IMR-90 (cell line): ENCODE measurements around the gene ELMO1. TPM values are rescaled to one million over a fixed set of nuclear protein-coding genes. Genes with fewer than 3 reads are reported as not detected.

Experiments used
- ATAC-seq: fragments of 200-7000 bp; cut with Tn5 transposase; 2 replicates; pipeline ENCODE4 v1.9.1; 2020; ENCODE audit warnings: low read depth, mild to moderate bottlenecking, moderate library complexity
- BruUV-seq: library from RNA; stranded (reverse); fragments of 400-500 nt; replicated peaks from 2 replicates; lab custom pipeline; 2021; lab: Mats Ljungman, UMichigan
- CTCF ChIA-PET: fragments of 300-600 bp; formaldehyde crosslinking; extraction: SDS; loops from one replicate; lab custom pipeline; 2021; ENCODE audit warnings: antibody characterized with exemption; lab: Yijun Ruan, JAX
- POLR2A ChIA-PET: fragments of 300-600 bp; sonication (Branson Sonifier 250); formaldehyde crosslinking; loops from one replicate; lab custom pipeline; 2022; ENCODE audit warnings: antibody characterized with exemption; ENCODE audit not compliant: unreplicated experiment; lab: Charles Lee
- DNase-seq: peaks from one replicate; pipeline ENCODE4 v3.0.0; 2013
- H2AFZ ChIP-seq: replicated peaks from 2 replicates; pipeline ENCODE3; 2013; ENCODE audit warnings: low read length, mild to moderate bottlenecking; ENCODE audit not compliant: poor library complexity
- H2AK5ac ChIP-seq: 2 replicates; pipeline ENCODE4 v1.6.1; 2013; ENCODE audit warnings: low read depth, low read length, inconsistent platforms
- H2AK9ac ChIP-seq: replicated peaks from 2 replicates; pipeline ENCODE3; 2013; ENCODE audit warnings: mild to moderate bottlenecking, low read depth, low read length, moderate library complexity; ENCODE audit not compliant: poor library complexity
- H2BK120ac ChIP-seq: 2 replicates; pipeline ENCODE4 v1.6.1; 2013; ENCODE audit warnings: low read depth, low read length, inconsistent platforms
- H2BK15ac ChIP-seq: 3 replicates; pipeline ENCODE4 v1.6.1; 2013; ENCODE audit warnings: low read depth, low read length, inconsistent platforms
- H2BK20ac ChIP-seq: 2 replicates; pipeline ENCODE4 v1.6.1; 2013; ENCODE audit warnings: low read depth, mild to moderate bottlenecking, inconsistent platforms, low read length, moderate library complexity
- H2BK5ac ChIP-seq: 2 replicates; pipeline ENCODE4 v1.6.1; 2013; ENCODE audit warnings: mild to moderate bottlenecking, low read depth, low read length, inconsistent platforms; ENCODE audit not compliant: poor library complexity, severe bottlenecking
- H3K14ac ChIP-seq: replicated peaks from 2 replicates; pipeline ENCODE4 v1.6.1; 2013; ENCODE audit warnings: low read depth, low read length, inconsistent platforms
- H3K18ac ChIP-seq: 2 replicates; pipeline ENCODE4 v1.6.1; 2013; ENCODE audit warnings: low read depth, low read length, control low read depth
- H3K23ac ChIP-seq: 2 replicates; pipeline ENCODE4 v1.6.1; 2013; ENCODE audit warnings: low read depth, low read length, inconsistent platforms
- H3K27ac ChIP-seq: 2 replicates; pipeline ENCODE4 v1.5.1; 2013; ENCODE audit warnings: mild to moderate bottlenecking, control low read depth, low read length; ENCODE audit not compliant: insufficient read depth
- H3K27me3 ChIP-seq: 2 replicates; pipeline ENCODE4 v1.6.1; 2013; ENCODE audit warnings: low read length; ENCODE audit not compliant: control insufficient read depth, insufficient read depth
- H3K36me3 ChIP-seq: 2 replicates; pipeline ENCODE4 v1.6.1; 2013; ENCODE audit warnings: low read length, mixed read lengths; ENCODE audit not compliant: control insufficient read depth, insufficient read depth
- H3K4ac ChIP-seq: 2 replicates; pipeline ENCODE4 v1.6.1; 2013; ENCODE audit warnings: low read depth, low read length, inconsistent platforms
- H3K4me1 ChIP-seq: 2 replicates; pipeline ENCODE4 v1.6.1; 2013; ENCODE audit warnings: low read length, mixed read lengths; ENCODE audit not compliant: control insufficient read depth, insufficient read depth
- H3K4me2 ChIP-seq: 2 replicates; pipeline ENCODE4 v1.6.1; 2013; ENCODE audit warnings: low read depth, mild to moderate bottlenecking, control low read depth, low read length, moderate library complexity
- H3K4me3 ChIP-seq: 2 replicates; pipeline ENCODE4 v1.5.1; 2013; ENCODE audit warnings: low read depth, mild to moderate bottlenecking, control low read depth, low read length, moderate library complexity; ENCODE audit not compliant: insufficient read depth
- H3K56ac ChIP-seq: 2 replicates; pipeline ENCODE4 v1.6.1; 2013; ENCODE audit warnings: low read length, inconsistent platforms; ENCODE audit not compliant: insufficient read depth; ENCODE audit errors: extremely low read depth
- H3K79me1 ChIP-seq, 2 experiments: 2 replicates each; pipeline ENCODE4 v1.6.1; 2013; ENCODE audit warnings: low read length in 2 of 2, inconsistent platforms in 1 of 2, low read depth in 1 of 2
- H3K9ac ChIP-seq: 2 replicates; pipeline ENCODE4 v1.6.1; 2013; ENCODE audit warnings: low read depth, low read length, control low read depth
- H3K9me1 ChIP-seq: 2 replicates; pipeline ENCODE4 v1.6.1; 2013; ENCODE audit warnings: low read length, inconsistent platforms; ENCODE audit not compliant: insufficient read depth
- H3K9me3 ChIP-seq: 2 replicates; pipeline ENCODE4 v1.6.1; 2013; ENCODE audit warnings: low read length; ENCODE audit not compliant: control insufficient read depth, insufficient read depth
- H4K20me1 ChIP-seq: 2 replicates; pipeline ENCODE4 v1.6.1; 2013; ENCODE audit warnings: low read length, inconsistent platforms; ENCODE audit not compliant: insufficient read depth
- H4K5ac ChIP-seq: 2 replicates; pipeline ENCODE4 v1.6.1; 2013; ENCODE audit warnings: mild to moderate bottlenecking, low read depth, low read length, control low read depth
- H4K8ac ChIP-seq, 2 experiments: 2 replicates each; pipeline ENCODE4 v1.6.1; 2013; ENCODE audit warnings: low read depth in 2 of 2, low read length in 2 of 2, control low read depth in 1 of 2, inconsistent platforms in 1 of 2
- H4K91ac ChIP-seq: 2 replicates; pipeline ENCODE4 v1.6.1; 2013; ENCODE audit warnings: low read depth, low read length, inconsistent platforms; ENCODE audit not compliant: insufficient read depth
- BHLHE40 ChIP-seq: fragments of 150-350 bp; IDR thresholded peaks from 2 replicates; pipeline ENCODE4 v1.6.1; 2016; ENCODE audit warnings: mild to moderate bottlenecking, low read depth, low read length
- CEBPB ChIP-seq: IDR thresholded peaks from 2 replicates; pipeline ENCODE4 v1.6.1; 2012; ENCODE audit warnings: low read depth, low read length, improper control_type of control experiment
- CHD1 ChIP-seq: IDR thresholded peaks from 2 replicates; pipeline ENCODE4 v1.6.1; 2012; ENCODE audit warnings: low read depth, low read length, improper control_type of control experiment
- CTCF ChIP-seq: conservative IDR thresholded peaks from 2 replicates; pipeline ENCODE4 v1.5.1; 2012; ENCODE audit warnings: mild to moderate bottlenecking, low read depth, low read length, improper control_type of control experiment
- ELK1 ChIP-seq: fragments of 150-350 bp; IDR thresholded peaks from 2 replicates; pipeline ENCODE4 v1.6.1; 2016; ENCODE audit warnings: low read depth, mild to moderate bottlenecking, low read length, moderate library complexity, borderline replicate concordance
- FOS ChIP-seq: fragments of 150-350 bp; IDR thresholded peaks from 2 replicates; pipeline ENCODE4 v1.6.1; 2016; ENCODE audit warnings: low read depth, low read length
- MAFK ChIP-seq: IDR thresholded peaks from 2 replicates; pipeline ENCODE4 v1.6.1; 2012; ENCODE audit warnings: low read depth, low read length, improper control_type of control experiment
- MAZ ChIP-seq: IDR thresholded peaks from 2 replicates; pipeline ENCODE4 v1.6.1; 2012; ENCODE audit warnings: low read depth, mild to moderate bottlenecking, low read length, improper control_type of control experiment, moderate library complexity, borderline replicate concordance
- MXI1 ChIP-seq: IDR thresholded peaks from 2 replicates; pipeline ENCODE4 v1.6.1; 2012; ENCODE audit warnings: low read depth, mild to moderate bottlenecking, low read length, moderate library complexity, borderline replicate concordance
- NFE2L2 ChIP-seq: fragments of 150-350 bp; IDR thresholded peaks from 2 replicates; pipeline ENCODE4 v1.6.1; 2016; ENCODE audit warnings: low read depth, mild to moderate bottlenecking, low read length
- POLR2A ChIP-seq: IDR thresholded peaks from 2 replicates; pipeline ENCODE4 v1.6.1; 2012; ENCODE audit warnings: mild to moderate bottlenecking, low read depth, low read length
- RAD21 ChIP-seq: IDR thresholded peaks from 2 replicates; pipeline ENCODE4 v1.6.1; 2012; ENCODE audit warnings: low read length, improper control_type of control experiment
- RCOR1 ChIP-seq: IDR thresholded peaks from 2 replicates; pipeline ENCODE4 v1.6.1; 2012; ENCODE audit warnings: mild to moderate bottlenecking, low read length, improper control_type of control experiment; ENCODE audit not compliant: insufficient replicate concordance
- RFX5 ChIP-seq: IDR thresholded peaks from 2 replicates; pipeline ENCODE4 v1.8.0; 2012; ENCODE audit warnings: low read depth, mild to moderate bottlenecking, low read length, moderate library complexity
- SMC3 ChIP-seq: fragments of 150-350 bp; IDR thresholded peaks from 2 replicates; pipeline ENCODE4 v1.6.1; 2016; ENCODE audit warnings: low read depth, mild to moderate bottlenecking, antibody characterized with exemption, low read length, moderate library complexity
- USF2 ChIP-seq: fragments of 150-350 bp; IDR thresholded peaks from 2 replicates; pipeline ENCODE4 v1.6.1; 2017; ENCODE audit warnings: mild to moderate bottlenecking, antibody characterized with exemption, low read length, low read depth
- dilution Hi-C: fragments of 300-500 bp; cut with HindIII; formaldehyde crosslinking; loops from one replicate; pipeline ENCODE4 v1.14.3; 2018; ENCODE audit warnings: low sequenced_read_pairs; ENCODE audit not compliant: unreplicated experiment
- in situ Hi-C: fragments of 300-500 bp; cut with MboI; formaldehyde crosslinking; loops from 3 replicates; pipeline ENCODE4 v1.14.3; 2019; ENCODE audit warnings: low sequenced_read_pairs, inconsistent platforms, mixed read lengths
- intact Hi-C: fragments of 100-400 bp; cut with micrococcal nuclease; formaldehyde crosslinking; loops from 2 replicates; pipeline ENCODE4 v1.10.0; 2022
- polyA plus RNA-seq, 3 experiments: library from polyadenylated mRNA; depleted of rRNA; stranded (reverse); fragments of >200 nt; gene quantifications; 2 replicates each; pipeline ENCODE4 v1.2.3, GENCODE V29; 2012; ENCODE audit warnings: low replicate concordance in 1 of 3
- total RNA-seq: library from RNA; depleted of rRNA; stranded (reverse); fragments of >200 nt; gene quantifications from 2 replicates; pipeline ENCODE4 v1.2.3, GENCODE V29; 2012

ELMO1 gene
- total and polyA plus RNA-seq, 2 of the 4 experiments (the other 2 are of a cell fraction): 0.03 TPM; not detected in 1

- Histone ChIP-seq H4K91ac (no peak overlapping the region), H4K5ac (no peak overlapping the region), H3K4ac (no peak overlapping the region), H3K4me3 (no peak overlapping the region), H3K14ac (no peak overlapping the region), H3K36me3 (no peaks in the 10 kb centered on the region), H3K18ac (no peak overlapping the region), H3K56ac (no peak overlapping the region), H2AFZ (no peak overlapping the region), H3K27ac (no peak overlapping the region), H3K79me1 (no peaks in the 10 kb centered on the region), H2BK20ac (no peak overlapping the region), H2AK5ac (no peak overlapping the region), H3K9me3 (no peaks in the 10 kb centered on the region), H2BK120ac (no peak overlapping the region), H2BK15ac (no peak overlapping the region), H2BK5ac (no peak overlapping the region), H3K4me2 (no peak overlapping the region), H2AK9ac (no peak overlapping the region), H3K9ac (no peak overlapping the region), H3K27me3 (peaks cover 2% of the 10 kb centered on the region; the same call in 1 of the 2 replicates), H3K4me1 (no peaks in the 10 kb centered on the region), H4K20me1 (no peaks in the 10 kb centered on the region), H3K9me1 (no peaks in the 10 kb centered on the region), H3K23ac (no peak overlapping the region), H4K8ac (no peak overlapping the region)
- BruUV-seq: no TSS peak
- TF ChIP-seq MAZ (no peak), FOS (no peak), ELK1 (no peak), MAFK (no peak), BHLHE40 (no peak), RCOR1 (no peak), NFE2L2 (no peak), RAD21 (no peak), POLR2A (no peak), CTCF (no peak), USF2 (no peak), CEBPB (no peak), MXI1 (no peak), SMC3 (no peak), RFX5 (no peak), CHD1 (no peak)
- ChIA-PET CTCF (interaction anchor here (1.0 to 1.3 kb wide), 2 partner anchors 204 to 220 kb away, joined by 4 to 6 read pairs; no protein-coding TSS in a partner anchor), POLR2A (no interaction called here)
- in situ Hi-C loops (no loop called here), intact Hi-C loops (no loop called here), dilution Hi-C loops (no loop called here)
- DNase-seq: no peak
- ATAC-seq: no peak
These were observed 470.8 kb downstream of the ELMO1 start for GRCh38 chr7:36977878-36978277.
